Panc1 (cell line): ENCODE results near the gene AGBL1. TPM values are rescaled to one million over a fixed set of nuclear protein-coding genes. Genes with fewer than 3 reads are reported as not detected.

ENCODE experiments used
- ATAC-seq: fragments of 200-7000 bp; cut with Tn5 transposase; 2 replicates; pipeline ENCODE4 v1.9.1; 2020; ENCODE audit warnings: mild to moderate bottlenecking, moderate library complexity
- BruUV-seq: library from RNA; stranded (reverse); fragments of 400-500 nt; replicated peaks from 2 replicates; lab custom pipeline; 2021; lab: Mats Ljungman, UMichigan
- CTCF ChIA-PET: fragments of 300-600 bp; sonication (Branson Sonifier 250); formaldehyde crosslinking; loops from one replicate; lab custom pipeline; 2022; ENCODE audit warnings: antibody characterized with exemption; lab: Charles Lee
- POLR2A ChIA-PET: fragments of 300-600 bp; sonication (Branson Sonifier 250); formaldehyde crosslinking; loops from one replicate; lab custom pipeline; 2022; ENCODE audit warnings: antibody characterized with exemption; lab: Charles Lee
- DNase-seq: peaks from one replicate; pipeline ENCODE4 v3.0.0-alpha.2; 2010; ENCODE audit warnings: low read depth, low spot score
- H3K27ac ChIP-seq: 2 replicates; pipeline ENCODE4 v1.5.1; 2011; ENCODE audit warnings: mild to moderate bottlenecking, low read length, inconsistent platforms
- H3K27me3 ChIP-seq: fragments of 200-500 bp; sonication (Bioruptor generic); 2 replicates; pipeline ENCODE4 v1.6.0; 2014; ENCODE audit warnings: low read length, inconsistent platforms; ENCODE audit not compliant: control insufficient read depth, insufficient read depth
- H3K36me3 ChIP-seq: fragments of 200-500 bp; sonication (Bioruptor generic); 2 replicates; pipeline ENCODE4 v1.5.1; 2014; ENCODE audit warnings: inconsistent platforms, mild to moderate bottlenecking, low read length, moderate library complexity; ENCODE audit not compliant: control insufficient read depth, insufficient read depth
- H3K4me1 ChIP-seq: 2 replicates; pipeline ENCODE4 v1.5.1; 2011; ENCODE audit warnings: inconsistent platforms, mild to moderate bottlenecking, low read length, moderate library complexity; ENCODE audit not compliant: control insufficient read depth, insufficient read depth
- H3K4me3 ChIP-seq, 2 experiments: 2 replicates each; pipeline ENCODE4 v1.5.1; 2011 to 2012; ENCODE audit warnings: low read depth in 2 of 2, low read length in 2 of 2, mild to moderate bottlenecking in 2 of 2, inconsistent platforms in 1 of 2, moderate library complexity in 1 of 2
- H3K9me3 ChIP-seq: fragments of 200-500 bp; sonication (Bioruptor generic); 2 replicates; pipeline ENCODE4 v1.5.1; 2014; ENCODE audit warnings: low read depth, mild to moderate bottlenecking, inconsistent platforms, low read length, moderate library complexity; ENCODE audit not compliant: control insufficient read depth, insufficient read depth
- CTCF ChIP-seq: fragments of 450-650 bp; IDR thresholded peaks from 2 replicates; pipeline ENCODE4 v1.5.1; 2017; ENCODE audit warnings: mild to moderate bottlenecking
- POLR2AphosphoS5 ChIP-seq: IDR thresholded peaks from 2 replicates; pipeline ENCODE4 v1.6.1; 2012; ENCODE audit warnings: mild to moderate bottlenecking, low read depth, low read length, moderate library complexity
- REST ChIP-seq, 2 experiments: IDR thresholded peaks; 2 replicates each; pipeline ENCODE4 v1.6.1; 2011 to 2012; ENCODE audit warnings: low read depth in 2 of 2, control low read depth in 1 of 2, low read length in 1 of 2, mild to moderate bottlenecking in 1 of 2, moderate library complexity in 1 of 2; ENCODE audit not compliant: insufficient read depth in 1 of 2
- SIN3A ChIP-seq: IDR thresholded peaks from 2 replicates; pipeline ENCODE4 v1.6.1; 2012; ENCODE audit warnings: low read depth, mild to moderate bottlenecking, low read length, moderate library complexity, borderline replicate concordance; ENCODE audit not compliant: insufficient read depth
- TCF7L2 ChIP-seq: IDR thresholded peaks from 2 replicates; pipeline ENCODE4 v1.6.1; 2011; ENCODE audit warnings: mild to moderate bottlenecking, low read depth, low read length, inconsistent platforms
- in situ Hi-C: cut with HindIII; loops from 2 replicates; pipeline ENCODE4 v1.10.0; 2016; ENCODE audit warnings: low sequenced_read_pairs, low pct_unique_long_range_greater_than_20kb
- intact Hi-C: fragments of 100-400 bp; cut with micrococcal nuclease; formaldehyde crosslinking; loops from one replicate; pipeline ENCODE4 v1.10.0; 2022; ENCODE audit not compliant: unreplicated experiment
- total RNA-seq: library from RNA; stranded (reverse); gene quantifications from one replicate; pipeline ENCODE4 v1.2.1, GENCODE V29; 2021; ENCODE audit not compliant: unreplicated experiment

AGBL1 gene
- total RNA-seq, 1 experiment from 2014 or later: not detected

- H3K27me3 ChIP-seq: peaks cover 9% of the 10 kb centered on the region
- H3K9me3 ChIP-seq: no peaks in the 10 kb centered on the region
- no TSS peak for BruUV-seq
- CTCF ChIA-PET: no interaction called here
- POLR2A ChIA-PET: interaction anchor here (0.7 kb wide), 1 partner anchor 1377 kb away, joined by 4 read pairs; no protein-coding TSS in a partner anchor
- no peak for DNase-seq
- no peak for ATAC-seq
- intact Hi-C loops (loop anchor here (10.0 kb wide), 3 partner anchors 295 to 1535 kb away; no protein-coding TSS in a partner anchor), in situ Hi-C loops (no loop called here)
- no peaks in the 10 kb centered on the region for H3K36me3 ChIP-seq
- H3K27ac ChIP-seq: no peak overlapping the region
- TF ChIP-seq TCF7L2 (no peak), SIN3A (no peak), REST (IDR thresholded peaks at IDR 0.05; ENCODE audit: insufficient read depth in 1 of 2, low read depth in 2 of 2, low read length in 1 of 2) (no peak), CTCF (no peak), POLR2AphosphoS5 (no peak)
- H3K4me3 ChIP-seq: no peak overlapping the region
- no peaks in the 10 kb centered on the region for H3K4me1 ChIP-seq
These were observed 839.9 kb downstream of the AGBL1 start for GRCh38 chr15:86919581-86919980.

- no peaks in the 10 kb centered on the region for H3K27me3 ChIP-seq
- TF ChIP-seq POLR2AphosphoS5 (no peak), REST (IDR thresholded peaks at IDR 0.05; ENCODE audit: insufficient read depth in 1 of 2, low read depth in 2 of 2, low read length in 1 of 2) (no peak), TCF7L2 (no peak), SIN3A (no peak)
- H3K4me1 ChIP-seq: no peaks in the 10 kb centered on the region
- H3K9me3 ChIP-seq: no peaks in the 10 kb centered on the region
- intact Hi-C loops: no loop called here
- POLR2A ChIA-PET: no interaction called here
- no peak overlapping the region for H3K27ac ChIP-seq
- in situ Hi-C loops: no loop called here
- no TSS peak for BruUV-seq
- no peak overlapping the region for H3K4me3 ChIP-seq
- no peaks in the 10 kb centered on the region for H3K36me3 ChIP-seq
- CTCF ChIA-PET: no interaction called here
- ATAC-seq (no peak), DNase-seq (no peak)
These were observed 849.8 kb downstream of the AGBL1 start for GRCh38 chr15:86929461-86929860.
